ENCODE measurements around the gene MCM8. TPM values are rescaled to one million over a fixed set of nuclear protein-coding genes. Genes with fewer than 3 reads are reported as not detected.

Gene MCM8
- total RNA-seq, 1 experiment from 2014 or later = 28.0 TPM

Other genes with a start within 250 kb of the MCM8 start
- 4.1 to 6.6 TPM (median 4.4 TPM) in 3 replicates for gene SHLD1, start 200.3 kb upstream of the MCM8 start, total RNA-seq (2021)
- 1.3 to 1.4 TPM (median 1.4 TPM) in 3 replicates for gene CHGB, start 39.1 kb upstream of the MCM8 start, total RNA-seq (2021)
- gene TRMT6, start 119 bp upstream of the MCM8 start, total RNA-seq (2021) = 15.4 to 17.2 TPM (median 16.7 TPM) in 3 replicates
- gene CRLS1, start 55.5 kb downstream of the MCM8 start, total RNA-seq (2021) = 36.1 to 44.0 TPM (median 36.8 TPM) in 3 replicates
- gene LRRN4, start 103.4 kb downstream of the MCM8 start, total RNA-seq (2021) = 0.32 to 0.64 TPM (median 0.48 TPM) in 3 replicates
- 16.8 to 23.0 TPM (median 17.6 TPM) in 3 replicates for gene FERMT1, start 172.4 kb downstream of the MCM8 start, total RNA-seq (2021)